ENCODE results near the gene LMNA.

- TF ChIP-seq YY1 (IDR thresholded peaks at IDR 0.05; ENCODE audit: low read depth, low read length) = no peak
- TF ChIP-seq CTCF (IDR thresholded peaks at IDR 0.05 in 2 of 3, conservative IDR thresholded peaks at IDR 0.05 in 1 of 3; ENCODE audit: control insufficient read depth in 2 of 3, extremely low read depth in 1 of 3, insufficient read depth in 1 of 3, low read depth in 3 of 3, low read length in 3 of 3) = no peak
- no peak for TF ChIP-seq ZNF217 (IDR thresholded peaks at IDR 0.05)
- no peak for TF ChIP-seq EP300 (IDR thresholded peaks at IDR 0.05; ENCODE audit: borderline replicate concordance in 1 of 2, control insufficient read depth in 1 of 2, low read depth in 2 of 2, low read length in 2 of 2)
- TF ChIP-seq PML (IDR thresholded peaks at IDR 0.05; ENCODE audit: low read length) = no peak
- TF ChIP-seq ZSCAN29 (IDR thresholded peaks at IDR 0.05) = no peak
- TF ChIP-seq TCF7 (IDR thresholded peaks at IDR 0.05; ENCODE audit: borderline replicate concordance) = no peak
- TF ChIP-seq TAF1 (IDR thresholded peaks at IDR 0.05; ENCODE audit: borderline replicate concordance, low read depth, low read length) = no peak
- no peak for TF ChIP-seq WRNIP1 (IDR thresholded peaks at IDR 0.05; ENCODE audit: borderline replicate concordance, low read depth, low read length)
- no peak for TF ChIP-seq ZBTB4 (CRISPR knock-in tag; IDR thresholded peaks at IDR 0.05)
These were observed 28.3 kb upstream of the LMNA start for GRCh38 chr1:156086256-156086662.

Data from GM12878 (cell line).